ENCODE results near the gene CLDND2. TPM values are rescaled to one million over a fixed set of nuclear protein-coding genes. Genes with fewer than 3 reads are reported as not detected.
"Not testable (repeated sequence)": the region's sequence is repeated elsewhere in the genome, so short reads cannot be mapped to it uniquely, and the experiment has no call there.

The CLDND2 gene
- total and polyA plus RNA-seq, 2 experiments from 2014 or later: 7.7 TPM; not detected in 1

- peaks cover 58% of the 10 kb centered on the region for H3K9me3 Mint-ChIP-seq
- no peak for ATAC-seq
- H3K4me3 Mint-ChIP-seq: no peak overlapping the region
These were observed 33.3 kb upstream of the CLDND2 start for GRCh38 chr19:51402117-51402516.

GRCh38 chr19:51399936-51400335, 31.1 kb upstream of the CLDND2 start:
- H3K4me3 ChIP-seq; H3K9me2 ChIP-seq (ENCODE audit: insufficient read depth); H3K27ac ChIP-seq (ENCODE audit: low read depth); H3K4me2 ChIP-seq; H3F3A ChIP-seq (replicated peaks; ENCODE audit: low read depth); DNase-seq (ENCODE audit: low spot score); H3K27me3 Mint-ChIP-seq (ENCODE audit: insufficient read depth, low read depth, poor library complexity); H3K27ac Mint-ChIP-seq; H3K4me1 ChIP-seq (ENCODE audit: insufficient read depth); H3K4me3 Mint-ChIP-seq; H4K20me1 ChIP-seq (replicated peaks; ENCODE audit: insufficient read depth); ATAC-seq; H3K79me2 ChIP-seq (replicated peaks; ENCODE audit: insufficient read depth); H2AFZ ChIP-seq; H3K27me3 ChIP-seq (ENCODE audit: insufficient read depth): not testable (repeated sequence)
- peaks cover 58% of the 10 kb centered on the region for H3K36me3 Mint-ChIP-seq (ENCODE audit: low read depth)
- peaks cover 13% of the 10 kb centered on the region for H3K4me1 Mint-ChIP-seq
- H3K9me3 Mint-ChIP-seq: peaks cover 46% of the 10 kb centered on the region
- H3K36me3 ChIP-seq (ENCODE audit: insufficient read depth): peaks cover 12% of the 10 kb centered on the region

More at GRCh38 chr19:51402117-51402516, 33.3 kb upstream of the CLDND2 start:
- no peak overlapping the region for H3K27ac Mint-ChIP-seq
- Histone ChIP-seq H3K9me2 (ENCODE audit: insufficient read depth) (no peaks in the 10 kb centered on the region), H2AFZ (no peak overlapping the region), H3K4me3 (no peak overlapping the region), H3K4me1 (ENCODE audit: insufficient read depth) (no peaks in the 10 kb centered on the region), H3K4me2 (no peak overlapping the region), H3K27me3 (ENCODE audit: insufficient read depth) (no peaks in the 10 kb centered on the region), H3F3A (replicated peaks; ENCODE audit: low read depth) (no peaks in the 10 kb centered on the region), H4K20me1 (replicated peaks; ENCODE audit: insufficient read depth) (no peaks in the 10 kb centered on the region), H3K36me3 (ENCODE audit: insufficient read depth) (peaks cover 12% of the 10 kb centered on the region), H3K79me2 (replicated peaks; ENCODE audit: insufficient read depth) (0 out of 2 replicates have a peak, but pooled peaks cover 3% of the 10 kb centered on the region), H3K27ac (ENCODE audit: low read depth) (no peak overlapping the region)
- no peak for TF ChIP-seq ZNF114 (CRISPR knock-in tag; IDR thresholded peaks at IDR 0.05)
- TF ChIP-seq POLR2AphosphoS5 (IDR thresholded peaks at IDR 0.05; ENCODE audit: low read depth): no peak
- TF ChIP-seq NANOG (IDR thresholded peaks at IDR 0.05; ENCODE audit: borderline replicate concordance): no peak
- no peak for TF ChIP-seq CREB1 (CRISPR knock-in tag; IDR thresholded peaks at IDR 0.05; ENCODE audit: low read depth)
- no peak for TF ChIP-seq JUNB (IDR thresholded peaks at IDR 0.05; ENCODE audit: unreplicated experiment)
- no peak for TF ChIP-seq REST (IDR thresholded peaks at IDR 0.05; ENCODE audit: unreplicated experiment)
- H3K4me1 Mint-ChIP-seq: peaks cover 6% of the 10 kb centered on the region; the same call in 2 of the 3 replicates
- peaks cover 6% of the 10 kb centered on the region for H3K27me3 Mint-ChIP-seq (ENCODE audit: insufficient read depth, low read depth, poor library complexity)
- no peak for DNase-seq (ENCODE audit: low spot score)
- peaks cover 68% of the 10 kb centered on the region for H3K36me3 Mint-ChIP-seq (ENCODE audit: low read depth)

GRCh38 chr19:51399231-51399630, 30.4 kb upstream of the CLDND2 start:
- no peak overlapping the region for H3K4me3 ChIP-seq
- no peak overlapping the region for H3K27ac Mint-ChIP-seq
- H3K27me3 Mint-ChIP-seq (ENCODE audit: insufficient read depth, low read depth, poor library complexity): peaks cover 4% of the 10 kb centered on the region
- no peak overlapping the region for H3K4me2 ChIP-seq
- no peaks in the 10 kb centered on the region for H3K9me2 ChIP-seq (ENCODE audit: insufficient read depth)
- no peak overlapping the region for H2AFZ ChIP-seq
- peaks cover 11% of the 10 kb centered on the region; the same call in 1 of the 2 replicates for H3K79me2 ChIP-seq (replicated peaks; ENCODE audit: insufficient read depth)
- H3K4me1 ChIP-seq (ENCODE audit: insufficient read depth): 0 out of 2 replicates have a peak, but pooled peaks cover 8% of the 10 kb centered on the region
- ATAC-seq (no peak), DNase-seq (ENCODE audit: low spot score) (no peak)
- H3K36me3 Mint-ChIP-seq (ENCODE audit: low read depth): peaks cover 52% of the 10 kb centered on the region
- H3K36me3 ChIP-seq (ENCODE audit: insufficient read depth): peaks cover 12% of the 10 kb centered on the region
- H3K27ac ChIP-seq (ENCODE audit: low read depth): no peak overlapping the region
- no peak overlapping the region for H3K4me3 Mint-ChIP-seq
- 0 out of 2 replicates have a peak, but pooled peaks cover 3% of the 10 kb centered on the region for H3F3A ChIP-seq (replicated peaks; ENCODE audit: low read depth)
- no peaks in the 10 kb centered on the region for H4K20me1 ChIP-seq (replicated peaks; ENCODE audit: insufficient read depth)
- peaks cover 15% of the 10 kb centered on the region for H3K4me1 Mint-ChIP-seq
- H3K27me3 ChIP-seq (ENCODE audit: insufficient read depth): no peaks in the 10 kb centered on the region
- peaks cover 40% of the 10 kb centered on the region for H3K9me3 Mint-ChIP-seq
- no peak for TF ChIP-seq NANOG (IDR thresholded peaks at IDR 0.05; ENCODE audit: borderline replicate concordance)
- no peak for TF ChIP-seq POLR2AphosphoS5 (IDR thresholded peaks at IDR 0.05; ENCODE audit: low read depth)
- TF ChIP-seq CTCF (conservative IDR thresholded peaks at IDR 0.05; ENCODE audit: low read depth in 2 of 2): no peak
- no peak for TF ChIP-seq ZNF114 (CRISPR knock-in tag; IDR thresholded peaks at IDR 0.05)
- TF ChIP-seq EZH2 (IDR thresholded peaks at IDR 0.05; ENCODE audit: low read depth, unreplicated experiment): no peak
- no peak for TF ChIP-seq JUNB (IDR thresholded peaks at IDR 0.05; ENCODE audit: unreplicated experiment)
- TF ChIP-seq ZNF331 (CRISPR knock-in tag; IDR thresholded peaks at IDR 0.05; ENCODE audit: low read depth): no peak

Data from GM23338 (cell line).